Stimulated activated naive B cell treated with anti-CD40 and anti-IgM and Interleukin-4, amounts not matched to agents 10 μg/mL and 1 μg/mL and 100 μg/mL, for 72 hours (primary cell): Measurements from ENCODE around the gene LUC7L.

Experiments used
- ATAC-seq, 2 donors: fragments of 150-1000 bp; cut with Tn5 transposase; replicated peaks; 2 replicates each; pipeline ENCODE4 v1.10.0; 2021; ENCODE audit warnings: moderate library complexity in 1 of 2
- DNase-seq: peaks from one replicate; pipeline ENCODE4 v3.0.0; 2021
- H3K27ac Mint-ChIP-seq: one replicate; pipeline ENCODE4 v1.8.0; 2022; ENCODE audit warnings: mild to moderate bottlenecking, mixed read lengths
- H3K27me3 Mint-ChIP-seq, 2 donors: one replicate each; pipeline ENCODE4 v1.8.0; 2022; ENCODE audit warnings: mixed read lengths in 2 of 2
- H3K36me3 Mint-ChIP-seq, 2 donors: one replicate each; pipeline ENCODE4 v1.8.0; 2022; ENCODE audit warnings: mixed read lengths in 2 of 2, mild to moderate bottlenecking in 1 of 2
- H3K4me1 Mint-ChIP-seq, 2 donors: one replicate each; pipeline ENCODE4 v1.8.0; 2022; ENCODE audit warnings: mixed read lengths in 2 of 2, mild to moderate bottlenecking in 1 of 2
- H3K4me3 Mint-ChIP-seq, 2 donors: one replicate each; pipeline ENCODE4 v1.8.0; 2022; ENCODE audit warnings: mild to moderate bottlenecking in 2 of 2, mixed read lengths in 2 of 2, moderate library complexity in 1 of 2
- H3K9me3 Mint-ChIP-seq, 2 donors: one replicate each; pipeline ENCODE4 v1.8.0; 2022; ENCODE audit warnings: mixed read lengths in 2 of 2, mild to moderate bottlenecking in 1 of 2

LUC7L gene

GRCh38 chr16:152141-153128, 76.8 kb downstream of the LUC7L start, which contains the start of gene HBZ:
HBZ (plus strand) TSS chr16:152644; CDS start chr16:152910, 266 bp downstream.
- Mint-ChIP-seq H3K4me3 (peak within 1 kb of the TSS; percentile 65), H3K9me3 (no peaks in the 10 kb centered on the region), H3K4me1 (peaks cover 14 to 16% of the 10 kb centered on the region in 2 donors), H3K36me3 (no peaks in the 10 kb centered on the region), H3K27me3 (peaks cover 31 to 63% of the 10 kb centered on the region in 2 donors), H3K27ac (no peak within 1 kb of the TSS)
- ATAC-seq, result peak; percentile 36 to 57
- no peak for DNase-seq

- Mint-ChIP-seq H3K36me3 (no peaks in the 10 kb centered on the region), H3K4me1 (peaks cover 5 to 6% of the 10 kb centered on the region in 2 donors), H3K27ac (no peak overlapping the region), H3K4me3 (no peak overlapping the region), H3K9me3 (no peaks in the 10 kb centered on the region), H3K27me3 (peaks cover 26 to 49% of the 10 kb centered on the region in 2 donors)
- ATAC-seq (no peak), DNase-seq (no peak)
These were observed 80.1 kb downstream of the LUC7L start for GRCh38 chr16:149024-149660.

GRCh38 chr16:146646-147045, 82.6 kb downstream of the LUC7L start:
- Mint-ChIP-seq H3K9me3 (no peaks in the 10 kb centered on the region), H3K4me1 (no peaks in the 10 kb centered on the region), H3K27ac (no peak overlapping the region), H3K4me3 (no peak overlapping the region), H3K36me3 (no peaks in the 10 kb centered on the region), H3K27me3 (peaks cover 24 to 46% of the 10 kb centered on the region in 2 donors)
- DNase-seq (no peak), ATAC-seq (no peak)

GRCh38 chr16:144797-145252, 84.4 kb downstream of the LUC7L start:
- Mint-ChIP-seq H3K27ac (no peak overlapping the region), H3K4me3 (no peak overlapping the region), H3K9me3 (no peaks in the 10 kb centered on the region), H3K27me3 (peaks cover 24 to 36% of the 10 kb centered on the region in 2 donors), H3K36me3 (no peaks in the 10 kb centered on the region), H3K4me1 (no peaks in the 10 kb centered on the region)
- ATAC-seq (no peak), DNase-seq (no peak)

GRCh38 chr16:143456-143855, 85.8 kb downstream of the LUC7L start:
- peaks cover 0 to 1% of the 10 kb centered on the region in 2 donors for H3K4me1 Mint-ChIP-seq
- no peaks in the 10 kb centered on the region for H3K9me3 Mint-ChIP-seq
- DNase-seq (no peak), ATAC-seq (no peak)
- peaks cover 0 to 5% of the 10 kb centered on the region in 2 donors for H3K36me3 Mint-ChIP-seq
- H3K27ac Mint-ChIP-seq, result no peak overlapping the region
- H3K4me3 Mint-ChIP-seq, result no peak overlapping the region
- H3K27me3 Mint-ChIP-seq, result peaks cover 18 to 22% of the 10 kb centered on the region in 2 donors

GRCh38 chr16:143047-143446, 86.2 kb downstream of the LUC7L start:
- peaks cover 1% of the 10 kb centered on the region in 2 donors for H3K4me1 Mint-ChIP-seq
- peaks cover 0 to 5% of the 10 kb centered on the region in 2 donors for H3K36me3 Mint-ChIP-seq
- DNase-seq (no peak), ATAC-seq (no peak)
- no peak overlapping the region for H3K27ac Mint-ChIP-seq
- H3K27me3 Mint-ChIP-seq, result peaks cover 15 to 18% of the 10 kb centered on the region in 2 donors
- no peaks in the 10 kb centered on the region for H3K9me3 Mint-ChIP-seq
- H3K4me3 Mint-ChIP-seq, result no peak overlapping the region

GRCh38 chr16:142405-142967, 86.8 kb downstream of the LUC7L start:
- peaks cover 1 to 5% of the 10 kb centered on the region in 2 donors for H3K4me1 Mint-ChIP-seq
- DNase-seq (no peak), ATAC-seq (no peak)
- peaks cover 15 to 17% of the 10 kb centered on the region in 2 donors for H3K27me3 Mint-ChIP-seq
- H3K27ac Mint-ChIP-seq, result no peak overlapping the region
- H3K36me3 Mint-ChIP-seq, result peaks cover 0 to 7% of the 10 kb centered on the region in 2 donors
- no peak overlapping the region for H3K4me3 Mint-ChIP-seq
- H3K9me3 Mint-ChIP-seq, result no peaks in the 10 kb centered on the region

GRCh38 chr16:140175-140857, 88.9 kb downstream of the LUC7L start:
- H3K4me3 Mint-ChIP-seq, result no peak overlapping the region
- H3K9me3 Mint-ChIP-seq, result no peaks in the 10 kb centered on the region
- no peak for DNase-seq
- peaks cover 4 to 7% of the 10 kb centered on the region in 2 donors for H3K36me3 Mint-ChIP-seq
- ATAC-seq, result no peak
- peaks cover 5 to 11% of the 10 kb centered on the region in 2 donors for H3K4me1 Mint-ChIP-seq
- peaks cover 11 to 12% of the 10 kb centered on the region in 2 donors for H3K27me3 Mint-ChIP-seq
- H3K27ac Mint-ChIP-seq, result no peak overlapping the region
